OCI-LY1 (cell line): ENCODE data around the gene PNLIPRP1.

Experiments
- H2AFZ ChIP-seq: fragments of 200-600 bp; sonication (generic), shearing (Covaris generic); 2 replicates; pipeline ENCODE4 v1.6.0; 2014; ENCODE audit warnings: antibody characterized with exemption, mild to moderate bottlenecking, low read length
- H3F3A ChIP-seq: fragments of 200-600 bp; sonication (generic), shearing (Covaris generic); 2 replicates; pipeline ENCODE4 v1.6.0; 2014; ENCODE audit warnings: mild to moderate bottlenecking, antibody characterized with exemption, low read length, moderate library complexity; ENCODE audit not compliant: insufficient read depth
- H3K27ac ChIP-seq: fragments of 200-600 bp; sonication (generic); 2 replicates; pipeline ENCODE4 v1.5.1; 2014; ENCODE audit warnings: low read length, mixed run types, mild to moderate bottlenecking, low read depth; ENCODE audit not compliant: poor library complexity, severe bottlenecking
- H3K27me3 ChIP-seq: fragments of 200-600 bp; sonication (generic); 2 replicates; pipeline ENCODE4 v1.6.0; 2014; ENCODE audit warnings: antibody characterized with exemption, mild to moderate bottlenecking, low read length, moderate library complexity; ENCODE audit not compliant: insufficient read depth
- H3K36me3 ChIP-seq: fragments of 200-600 bp; sonication (generic); 2 replicates; pipeline ENCODE4 v1.6.1; 2014; ENCODE audit warnings: mild to moderate bottlenecking, antibody characterized with exemption, low read length, moderate library complexity, mixed read lengths; ENCODE audit not compliant: insufficient read depth
- H3K4me1 ChIP-seq: fragments of 200-600 bp; sonication (generic); 2 replicates; pipeline ENCODE4 v1.5.1; 2014; ENCODE audit warnings: mild to moderate bottlenecking, low read length, moderate library complexity; ENCODE audit not compliant: insufficient read depth, severe bottlenecking
- H3K4me2 ChIP-seq: fragments of 200-600 bp; sonication (generic), shearing (Covaris generic); 2 replicates; pipeline ENCODE4 v1.6.1; 2014; ENCODE audit warnings: low read length
- H3K4me3 ChIP-seq: fragments of 200-600 bp; sonication (generic); 2 replicates; pipeline ENCODE4 v1.5.1; 2014; ENCODE audit warnings: low read length, low read depth, mild to moderate bottlenecking, mixed read lengths; ENCODE audit not compliant: poor library complexity, severe bottlenecking
- H3K79me2 ChIP-seq: fragments of 200-600 bp; shearing (Covaris generic); 2 replicates; pipeline ENCODE4 v1.6.1; 2016; ENCODE audit warnings: mixed run types, low read length, mixed read lengths; ENCODE audit not compliant: insufficient read depth
- H3K9ac ChIP-seq: fragments of 200-600 bp; sonication (generic), shearing (Covaris generic); 2 replicates; pipeline ENCODE4 v1.6.1; 2014; ENCODE audit warnings: mild to moderate bottlenecking, low read length, mixed read lengths
- H3K9me2 ChIP-seq: fragments of 200-600 bp; sonication (generic), shearing (Covaris generic); 2 replicates; pipeline ENCODE4 v1.6.1; 2014; ENCODE audit warnings: low read depth, mild to moderate bottlenecking, low read length, mixed read lengths
- H3K9me3 ChIP-seq: fragments of 200-600 bp; shearing (Covaris generic); 2 replicates; pipeline ENCODE4 v1.6.1; 2014; ENCODE audit warnings: low read length, mixed read lengths
- H4K20me1 ChIP-seq: fragments of 200-600 bp; sonication (generic), shearing (Covaris generic); 2 replicates; pipeline ENCODE4 v1.6.0; 2016; ENCODE audit warnings: mild to moderate bottlenecking, low read length; ENCODE audit not compliant: insufficient read depth
- CTCF ChIP-seq: fragments of 200-600 bp; sonication (generic), shearing (Covaris generic); IDR thresholded peaks from 2 replicates; pipeline ENCODE4 v1.5.1; 2017; ENCODE audit warnings: mild to moderate bottlenecking, antibody characterized with exemption, low read length, moderate library complexity, mixed read lengths
- EZH2 ChIP-seq: fragments of 200-600 bp; sonication (generic), shearing (Covaris generic); IDR thresholded peaks from 2 replicates; pipeline ENCODE4 v1.8.0; 2017; ENCODE audit warnings: borderline replicate concordance, mixed run types, mild to moderate bottlenecking, antibody characterized with exemption, low read length, moderate library complexity, mixed read lengths

PNLIPRP1 gene

GRCh38 chr10:116656044-116656443 is 65.3 kb downstream of the PNLIPRP1 start:
- Histone ChIP-seq H3K79me2 (no peaks in the 10 kb centered on the region), H3K4me3 (no peak overlapping the region), H3F3A (no peaks in the 10 kb centered on the region), H2AFZ (no peak overlapping the region), H3K9me3 (no peaks in the 10 kb centered on the region), H3K9me2 (no peaks in the 10 kb centered on the region), H4K20me1 (no peaks in the 10 kb centered on the region), H3K36me3 (no peaks in the 10 kb centered on the region), H3K9ac (no peak overlapping the region), H3K4me1 (no peaks in the 10 kb centered on the region), H3K4me2 (no peak overlapping the region), H3K27ac (no peak overlapping the region), H3K27me3 (peaks cover 6% of the 10 kb centered on the region; the same call in 1 of the 2 replicates)
- TF ChIP-seq EZH2 (no peak), CTCF (no peak)

GRCh38 chr10:116657863-116658551 is 67.2 kb downstream of the PNLIPRP1 start:
- Histone ChIP-seq H3K4me2 (no peak overlapping the region), H3K4me1 (no peaks in the 10 kb centered on the region), H3K27me3 (peaks cover 6% of the 10 kb centered on the region; the same call in 1 of the 2 replicates), H3K9ac (no peak overlapping the region), H2AFZ (no peak overlapping the region), H3K4me3 (no peak overlapping the region), H4K20me1 (no peaks in the 10 kb centered on the region), H3K27ac (no peak overlapping the region), H3K9me3 (no peaks in the 10 kb centered on the region), H3F3A (no peaks in the 10 kb centered on the region), H3K79me2 (no peaks in the 10 kb centered on the region), H3K36me3 (no peaks in the 10 kb centered on the region), H3K9me2 (no peaks in the 10 kb centered on the region)
- TF ChIP-seq EZH2 (no peak), CTCF (no peak)
